GM18858 (cell line): ENCODE data around the gene LRMDA.

Experiments
- ATAC-seq: cut with Tn5 transposase; IDR thresholded peaks from one replicate; pipeline ENCODE4 v1.9.1; 2021; ENCODE audit not compliant: unreplicated experiment

Gene LRMDA

DNA sequence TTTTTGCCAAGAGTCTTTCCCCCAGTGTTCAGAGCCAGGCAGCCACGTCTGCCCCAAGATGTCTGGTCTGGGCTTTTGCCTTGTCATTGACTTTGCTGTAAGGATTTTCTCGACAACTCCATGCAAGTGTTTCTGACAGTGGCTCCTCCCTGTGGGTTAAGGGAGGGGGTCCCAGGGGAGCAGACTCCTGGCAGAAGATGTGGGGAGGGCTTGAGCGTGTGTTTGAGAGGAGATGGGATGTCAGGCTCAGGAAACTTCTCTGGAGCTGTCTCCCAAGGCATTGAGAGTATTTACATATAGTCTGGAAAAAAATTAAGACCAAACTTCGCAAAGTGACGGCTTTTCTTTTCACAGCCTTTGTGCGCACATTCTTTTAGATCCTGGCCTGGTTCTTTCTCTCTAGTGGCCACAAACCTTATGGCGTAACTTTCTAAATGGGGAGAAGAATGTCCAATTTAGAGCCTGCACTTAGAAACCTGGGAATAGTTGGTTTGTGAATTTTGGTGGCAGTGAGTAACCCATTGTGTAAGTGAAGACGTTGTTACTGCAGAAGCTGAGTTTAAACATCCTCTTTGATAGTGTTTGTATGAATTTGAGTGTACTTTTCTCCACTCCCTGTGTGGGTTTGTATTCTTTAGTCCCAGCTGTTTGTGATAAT is 201.5 kb downstream of the LRMDA start:
- no peak for ATAC-seq

GRCh38 chr10:75633568-75633967 is 202.1 kb downstream of the LRMDA start:
- ATAC-seq: no peak

GRCh38 chr10:75634947-75635346 is 203.5 kb downstream of the LRMDA start:
- no peak for ATAC-seq

GRCh38 chr10:75638752-75639151 is 207.3 kb downstream of the LRMDA start:
- ATAC-seq: no peak

DNA sequence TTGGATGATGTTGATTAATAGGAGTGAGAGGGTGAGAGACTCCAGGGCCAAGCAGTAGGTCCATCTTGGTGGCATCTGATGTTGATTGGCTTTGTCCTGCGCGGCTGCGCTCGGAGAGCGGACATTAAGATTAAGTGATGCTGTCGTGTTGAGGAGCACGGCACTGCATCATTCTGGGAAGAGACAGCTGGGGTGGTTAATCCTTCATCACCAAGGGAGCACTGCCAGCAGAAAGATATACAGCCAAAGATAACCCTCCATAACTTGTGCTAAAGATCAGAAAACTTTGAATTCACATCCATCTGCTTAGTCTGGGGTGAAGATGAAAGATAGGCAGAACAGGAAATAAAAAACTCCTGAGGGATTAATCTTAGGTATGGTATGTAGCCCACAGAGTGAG is 208.3 kb downstream of the LRMDA start:
- ATAC-seq: no peak

DNA sequence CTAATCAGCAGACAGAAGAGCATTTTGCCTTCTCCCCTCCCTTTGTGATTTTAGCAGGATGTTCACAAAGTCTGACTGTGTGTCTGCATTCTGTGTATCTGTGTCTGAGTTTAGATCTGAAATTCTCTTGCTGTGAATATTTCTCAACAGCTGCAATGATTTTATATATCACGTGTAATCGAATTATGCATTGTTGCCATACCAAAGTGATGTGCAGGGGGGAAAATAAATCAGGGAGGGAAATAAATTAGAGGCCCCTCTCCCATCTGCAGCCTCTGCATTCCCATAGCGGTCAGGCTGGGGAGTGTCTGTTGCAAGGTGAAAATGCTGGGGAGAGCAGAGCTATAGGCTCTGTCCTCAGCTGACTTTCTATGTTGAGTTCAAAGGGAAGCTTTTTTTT is 209.0 kb downstream of the LRMDA start:
- no peak for ATAC-seq

- no peak for ATAC-seq
These were observed 209.4 kb downstream of the LRMDA start for GRCh38 chr10:75640803-75641202.

DNA sequence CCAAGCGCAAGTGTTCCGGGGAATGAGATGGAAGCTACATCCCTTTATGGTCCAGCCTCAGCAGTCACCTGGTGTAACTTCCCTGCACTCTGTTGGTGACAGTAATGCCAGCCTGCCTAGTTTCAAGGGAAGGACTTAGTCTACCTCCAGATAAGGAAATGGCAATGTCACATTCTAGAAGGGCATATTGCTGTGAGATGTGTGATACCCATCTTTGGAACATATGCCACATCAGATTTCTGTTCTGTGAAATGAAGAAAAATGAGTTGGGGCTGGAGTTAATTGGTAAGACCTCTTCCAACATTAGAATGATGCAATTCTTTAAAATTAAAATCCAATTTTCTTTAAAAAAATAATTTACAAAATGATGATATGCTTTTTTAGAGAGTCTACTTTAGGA is 212.0 kb downstream of the LRMDA start:
- no peak for ATAC-seq

DNA sequence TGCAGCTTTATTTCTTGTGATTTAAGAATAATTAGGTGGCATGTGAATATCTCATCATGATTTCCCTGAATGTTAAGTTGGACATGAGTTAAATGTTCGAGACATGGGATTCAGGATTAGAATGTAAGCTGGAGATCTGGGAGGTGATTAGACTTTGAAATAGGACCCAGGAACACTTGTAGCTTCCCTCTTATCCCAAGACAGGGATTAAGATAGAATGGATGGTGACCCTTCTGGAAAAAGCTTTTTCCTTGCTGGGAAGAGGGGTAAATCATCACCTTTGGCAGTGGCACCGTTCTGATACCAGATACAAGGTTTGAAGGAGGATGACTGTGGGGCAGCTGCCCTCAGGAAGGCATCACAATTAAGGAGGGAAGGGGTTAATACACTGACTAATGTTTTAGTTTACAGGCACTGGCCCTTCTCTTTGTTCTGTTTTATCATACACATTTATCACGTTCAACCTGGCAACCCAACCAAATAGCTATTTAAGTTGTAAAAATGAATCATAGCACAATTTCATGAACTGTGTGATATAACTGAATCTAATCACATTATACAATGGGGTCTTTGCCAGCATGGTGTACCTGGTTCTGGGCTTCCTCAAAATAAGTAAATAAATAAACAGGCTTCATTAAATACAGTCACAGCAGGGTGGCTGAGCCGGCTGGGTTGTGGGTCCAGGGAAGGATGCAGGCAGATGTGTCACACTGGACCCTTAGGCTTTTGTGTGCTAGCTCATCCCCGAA is 212.7 kb downstream of the LRMDA start:
- ATAC-seq: no peak

DNA sequence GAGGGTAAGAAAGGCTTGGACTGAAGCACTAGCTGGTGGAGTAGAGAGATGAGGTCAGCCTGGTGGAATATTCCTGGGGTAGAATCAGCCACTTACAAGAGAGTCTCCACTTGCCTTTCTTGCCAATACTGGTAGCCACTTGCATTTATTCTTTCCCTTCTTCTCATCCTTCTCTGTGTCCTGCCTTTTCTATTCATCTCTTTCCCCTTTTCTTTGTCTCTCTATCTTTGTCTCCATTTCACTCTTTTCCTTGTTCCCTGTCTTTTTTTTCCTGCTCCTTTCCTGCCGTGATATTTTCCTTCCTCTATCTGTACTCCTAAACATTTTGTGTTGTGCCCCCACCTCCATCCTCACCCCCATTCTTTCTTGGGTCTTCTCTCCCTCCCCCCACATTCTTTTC is 214.3 kb downstream of the LRMDA start:
- ATAC-seq: no peak

DNA sequence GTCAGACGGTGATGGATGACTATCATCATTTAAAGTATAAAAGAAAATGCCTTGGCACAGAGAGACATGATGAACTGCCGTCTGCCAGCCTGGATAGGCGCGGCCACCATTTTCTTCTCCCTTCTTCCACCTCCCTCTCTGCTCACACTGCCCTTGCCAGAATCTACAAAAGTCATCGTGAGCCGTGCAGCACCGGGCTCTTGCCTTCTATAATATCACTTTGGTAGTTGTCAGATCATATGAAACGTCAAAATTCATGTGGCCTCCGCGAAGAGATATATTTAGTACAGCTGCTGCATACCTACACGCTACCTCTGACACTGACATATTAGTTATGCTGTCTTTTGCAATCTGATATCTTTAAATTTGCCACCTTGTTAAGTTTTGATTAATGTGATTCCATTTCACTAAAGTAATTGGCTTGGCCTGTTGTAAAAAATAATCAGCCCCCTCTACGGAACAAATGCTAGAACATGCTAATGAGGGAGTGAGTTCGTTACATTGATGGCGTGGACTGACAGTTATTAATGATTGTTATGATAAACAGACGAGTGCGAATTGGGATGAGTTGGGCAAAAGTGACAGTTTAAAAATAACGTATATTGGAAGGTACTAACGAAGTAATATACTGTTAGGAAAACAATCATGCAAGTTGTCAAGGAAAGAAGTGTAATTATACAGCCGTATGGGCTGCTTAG is 214.9 kb downstream of the LRMDA start:
- no peak for ATAC-seq

GRCh38 chr10:75646916-75647315 is 215.5 kb downstream of the LRMDA start:
- no peak for ATAC-seq

DNA sequence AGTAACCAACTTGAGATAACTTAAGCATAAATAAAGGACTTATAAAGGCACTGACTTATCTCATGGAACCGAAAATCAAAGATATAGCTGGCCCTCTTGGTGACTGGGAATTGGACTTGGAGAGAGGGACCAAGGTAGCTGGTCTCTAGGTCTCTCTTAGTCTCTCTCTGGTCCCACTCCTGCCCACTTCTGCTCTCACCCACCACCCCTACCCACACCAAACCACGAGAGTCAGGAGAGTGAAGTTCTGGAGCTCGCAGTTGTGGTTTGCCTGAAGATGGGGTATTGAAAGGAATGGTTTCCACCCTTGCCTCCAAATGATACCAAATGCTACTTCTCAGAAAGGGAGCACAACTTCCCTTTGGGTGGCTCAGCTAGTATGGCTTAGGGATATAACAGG is 216.3 kb downstream of the LRMDA start:
- ATAC-seq: no peak

DNA sequence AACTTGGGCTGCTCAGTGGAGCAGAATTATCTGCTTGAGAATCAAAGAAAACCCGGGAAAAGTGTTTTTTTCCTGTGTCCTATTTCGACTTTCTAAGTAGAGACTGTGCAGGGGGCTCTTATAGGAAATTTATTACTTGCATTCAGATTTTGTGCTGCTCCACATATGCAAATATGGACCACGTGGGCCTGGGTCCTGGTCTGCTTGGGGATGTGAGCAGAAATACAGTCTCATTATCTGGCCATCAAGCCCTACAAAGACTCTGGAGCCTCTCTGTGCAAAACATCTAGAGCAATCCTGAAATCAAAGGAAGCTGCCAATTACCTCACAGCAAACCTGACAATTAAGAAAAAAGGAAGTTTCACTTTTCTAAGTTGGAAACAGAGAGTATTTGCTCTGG is 216.9 kb downstream of the LRMDA start:
- ATAC-seq: no peak

DNA sequence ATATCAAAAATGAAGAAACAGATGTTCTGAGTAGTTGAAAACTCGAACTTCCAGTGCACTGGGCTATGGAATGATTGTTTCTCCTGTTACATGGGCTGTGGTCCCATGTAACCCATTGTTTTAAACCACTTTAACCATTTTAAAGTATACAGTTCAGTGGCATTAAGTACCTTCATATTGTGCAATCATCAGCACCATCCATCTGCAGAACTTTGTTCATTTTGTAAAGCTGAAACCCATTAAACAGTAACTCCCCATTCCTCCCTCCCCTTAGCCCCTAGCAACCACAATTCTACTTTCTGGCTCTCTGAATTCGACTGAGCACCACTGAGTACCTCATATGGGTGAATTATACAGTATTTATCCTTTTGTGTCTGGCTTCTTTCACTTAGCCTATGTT is 217.4 kb downstream of the LRMDA start:
- no peak for ATAC-seq

- no peak for ATAC-seq
These were observed 218.0 kb downstream of the LRMDA start for GRCh38 chr10:75649466-75649865.

DNA sequence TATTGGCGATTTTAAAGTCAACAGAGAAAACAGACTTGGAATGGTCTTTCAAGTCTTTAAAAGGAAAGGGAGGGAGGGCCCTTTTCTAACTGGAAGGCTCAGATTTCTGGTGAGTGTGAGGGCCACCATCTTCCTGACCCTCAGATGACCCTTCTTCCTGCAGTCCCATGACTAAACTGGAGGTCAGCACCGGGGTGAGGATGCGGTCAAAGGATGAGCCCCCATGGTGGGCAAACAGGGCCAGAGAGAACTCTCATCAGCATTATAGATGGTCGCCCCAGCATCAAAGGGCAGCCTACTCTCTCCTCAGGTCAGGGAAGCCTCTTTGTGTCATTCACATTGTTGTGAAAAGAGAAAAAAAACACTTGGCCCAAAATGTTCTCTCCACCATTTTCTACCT is 219.2 kb downstream of the LRMDA start:
- no peak for ATAC-seq

DNA sequence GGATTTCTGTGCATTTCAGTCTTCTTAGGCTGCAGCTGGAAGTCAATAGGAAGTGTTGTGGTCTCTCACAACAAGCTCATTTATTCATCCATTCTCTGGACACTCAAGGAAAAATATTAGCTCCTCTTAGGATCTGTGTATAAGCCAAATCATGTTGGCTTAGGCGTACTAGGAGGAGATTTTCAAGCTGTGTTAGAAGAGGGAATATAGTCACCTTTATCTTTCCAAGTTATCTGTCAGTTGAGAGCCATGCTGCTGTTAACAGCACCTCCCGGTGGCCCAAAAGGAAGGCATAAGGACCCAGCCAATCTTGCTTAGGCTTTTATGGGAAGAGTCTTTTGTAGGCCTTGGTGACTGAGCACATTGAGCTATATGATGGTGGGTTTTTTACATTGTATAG is 220.0 kb downstream of the LRMDA start:
- no peak for ATAC-seq

GRCh38 chr10:75652146-75652740 is 220.8 kb downstream of the LRMDA start:
- no peak for ATAC-seq

DNA sequence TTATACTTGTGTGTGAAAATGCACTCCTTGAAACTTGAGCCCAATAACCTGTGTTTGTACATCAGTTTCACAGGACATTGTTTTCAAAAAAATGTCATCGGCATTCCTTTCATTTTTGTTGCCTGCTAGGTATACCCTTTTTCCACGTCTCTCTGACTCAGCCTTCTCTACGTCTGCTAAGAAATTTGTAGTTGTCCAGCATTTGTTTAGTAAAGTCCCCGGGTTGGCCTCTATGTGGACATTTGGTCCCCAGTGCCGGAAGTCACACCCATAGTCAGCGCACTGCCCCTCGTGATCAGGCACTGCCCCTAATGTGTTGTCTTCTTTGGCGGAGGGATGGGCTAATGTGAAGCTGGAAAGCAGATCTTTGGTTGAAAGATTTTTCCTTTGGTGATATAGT is 222.3 kb downstream of the LRMDA start:
- no peak for ATAC-seq

DNA sequence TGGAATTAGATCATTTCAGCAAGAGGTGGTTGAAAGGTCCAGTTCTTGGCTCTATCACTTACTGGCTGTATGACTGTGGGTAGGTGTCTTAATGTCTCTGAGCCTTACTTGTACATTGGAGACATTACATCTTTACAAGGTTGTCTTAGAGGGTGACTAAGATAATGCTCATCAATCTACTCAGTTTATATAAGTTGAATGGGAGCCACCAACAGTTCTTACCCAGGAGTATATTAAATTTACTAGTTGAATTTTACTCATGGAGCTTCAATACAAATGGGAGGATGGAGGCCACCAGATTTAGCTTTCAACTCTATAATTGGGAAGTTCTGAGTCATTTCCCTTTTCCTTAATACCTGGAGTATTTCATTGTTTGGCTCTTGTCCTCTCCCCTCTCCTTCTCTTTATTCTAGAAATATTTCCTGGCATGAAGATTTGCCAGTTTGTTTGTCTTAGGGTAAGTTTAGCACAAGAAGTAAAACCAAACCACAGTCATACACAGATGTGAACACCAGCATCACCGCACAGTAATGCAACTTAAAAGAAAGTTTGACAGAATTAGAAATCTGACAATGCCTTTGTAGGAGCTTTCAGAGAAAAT is 222.8 kb downstream of the LRMDA start:
- ATAC-seq: no peak
